DMS53 treated with DMSO at 0.1 percent for 48 hours (cell line): ENCODE data around the gene AARS2.
"Not testable (repeated sequence)": the region's sequence is repeated elsewhere in the genome, so short reads cannot be mapped to it uniquely, and the experiment has no call there.

Source experiments
- DNase-seq: peaks from one replicate; lab custom pipeline; 2025; ENCODE audit not compliant: unreplicated experiment; lab: John Stamatoyannopoulos, UW

Gene AARS2

DNA sequence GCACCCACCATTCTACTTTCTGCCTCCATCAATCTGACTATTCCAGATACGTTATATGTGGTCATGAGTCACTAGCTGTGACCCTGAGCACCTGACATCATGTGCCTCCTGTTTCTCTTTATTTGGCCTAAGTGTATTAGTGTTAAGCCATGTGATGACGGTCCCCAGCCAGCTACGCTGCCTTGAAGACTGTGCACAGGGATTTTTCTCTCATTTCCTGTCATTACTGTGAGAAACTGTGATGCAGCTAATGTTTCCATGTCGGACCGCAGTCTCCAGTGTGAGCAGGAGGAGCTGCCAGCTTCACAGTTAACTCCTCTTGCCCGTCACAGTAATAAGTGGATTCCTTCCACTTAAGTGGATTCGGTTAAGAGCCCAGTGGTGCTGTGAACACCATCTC lies 19.4 kb upstream of the AARS2 start:
- no peak for DNase-seq

DNA sequence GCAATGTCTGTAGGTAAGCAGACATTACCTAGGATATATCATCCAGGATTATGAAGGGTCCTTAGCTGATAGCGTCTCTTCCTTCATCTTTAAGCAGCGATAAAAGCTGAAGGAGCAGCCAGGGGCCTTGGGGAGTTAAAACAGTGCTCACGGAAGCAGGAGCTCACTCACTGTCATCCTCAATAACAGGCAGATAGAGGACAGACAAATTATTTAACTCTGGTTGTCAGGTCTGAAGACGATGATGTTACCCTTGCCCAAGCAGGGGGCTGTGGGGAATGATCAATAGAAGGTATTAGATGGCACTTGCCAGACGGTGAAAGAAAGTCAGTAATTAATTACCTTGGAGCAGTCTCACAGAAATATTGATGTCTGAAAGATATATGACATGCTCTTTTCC lies 16.7 kb upstream of the AARS2 start:
- no peak for DNase-seq

GRCh38 chr6:44328203-44328602 lies 15.1 kb upstream of the AARS2 start:
- DNase-seq = not testable (repeated sequence)

DNA sequence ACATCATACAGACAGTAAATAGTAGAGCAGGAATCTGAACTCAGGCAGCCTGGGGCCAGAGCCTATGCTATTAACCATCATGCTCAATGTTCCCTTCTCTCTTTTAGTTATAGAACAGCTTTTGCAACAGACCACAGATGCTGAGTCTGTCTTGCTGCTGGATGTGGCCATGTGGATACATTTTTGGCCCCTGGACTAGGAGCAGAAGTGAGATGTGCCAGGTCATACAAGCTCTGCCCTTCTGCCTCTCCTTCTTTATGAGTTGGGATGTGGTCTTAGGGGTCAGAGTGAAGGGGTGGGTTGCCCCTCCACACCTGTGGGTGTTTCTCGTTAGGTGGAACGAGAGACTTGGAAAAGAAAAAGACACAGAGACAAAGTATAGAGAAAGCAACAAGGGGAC lies 14.6 kb upstream of the AARS2 start:
- no peak for DNase-seq

GRCh38 chr6:44327096-44327495 lies 13.9 kb upstream of the AARS2 start:
- no peak for DNase-seq

DNA sequence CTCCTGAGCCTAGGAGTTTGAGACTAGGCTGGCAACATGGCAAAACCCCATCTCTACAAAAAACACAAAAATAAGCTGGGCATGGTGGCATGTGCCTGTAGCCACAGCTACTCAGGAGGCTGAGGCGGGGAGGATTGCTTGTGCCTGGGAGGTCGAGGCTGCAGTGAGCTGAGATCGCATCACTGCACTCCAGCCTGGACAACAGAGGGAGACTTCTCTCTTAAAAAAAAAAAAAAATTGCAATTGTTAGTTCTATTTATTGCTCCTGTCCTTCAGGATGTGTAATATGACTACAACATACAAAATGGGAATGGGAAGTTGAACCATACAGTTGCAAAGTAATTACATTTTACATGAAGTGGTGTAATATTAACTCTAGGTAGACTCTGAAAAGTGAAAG lies 8.1 kb upstream of the AARS2 start:
- DNase-seq = no peak

GRCh38 chr6:44317136-44317631 lies 4.0 kb upstream of the AARS2 start:
- DNase-seq = not testable (repeated sequence)

GRCh38 chr6:44316481-44316880 lies 3.3 kb upstream of the AARS2 start:
- no peak for DNase-seq

DNA sequence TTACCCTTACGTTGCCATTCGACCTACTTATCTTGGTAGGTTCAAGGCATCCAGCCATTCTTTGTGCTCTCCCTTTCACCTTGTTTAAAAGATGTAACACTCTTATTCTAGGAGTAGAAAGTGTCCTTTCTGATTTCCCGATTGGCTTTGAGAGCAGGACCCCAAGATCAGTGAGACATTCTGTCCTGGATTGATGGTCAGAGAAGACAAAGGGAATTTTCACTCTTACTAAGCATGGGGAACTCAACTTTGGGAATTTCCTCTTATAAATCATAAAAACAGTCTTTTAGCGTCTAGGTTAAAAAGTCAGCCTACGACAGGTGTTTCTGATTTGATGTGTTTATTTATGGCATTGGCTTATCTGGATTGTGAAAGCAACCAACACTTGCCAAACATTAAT lies 2.8 kb upstream of the AARS2 start:
- no peak for DNase-seq

DNA sequence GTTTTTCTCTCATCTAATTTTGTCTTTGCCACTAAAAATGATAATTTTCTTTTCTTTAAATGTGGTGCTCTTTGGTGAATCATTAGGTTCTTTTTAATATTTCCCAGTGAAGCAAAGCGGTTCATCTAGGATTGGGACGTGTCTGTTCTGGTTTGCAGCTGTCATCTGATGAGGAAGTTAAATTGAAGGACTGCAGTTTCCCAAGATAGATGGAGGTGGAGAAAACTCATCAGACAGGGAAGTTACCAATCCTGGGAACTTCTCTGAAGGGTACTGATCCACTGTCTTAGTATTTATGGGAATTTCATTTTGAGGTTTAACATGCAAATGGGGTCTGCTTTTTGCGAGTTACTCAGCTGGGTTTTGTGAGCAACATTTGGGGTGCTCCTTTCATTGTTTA lies 2.4 kb upstream of the AARS2 start:
- DNase-seq = no peak

GRCh38 chr6:44314657-44315056 lies 1.5 kb upstream of the AARS2 start:
- DNase-seq = not testable (repeated sequence)

- DNase-seq = no peak
These were observed 1.4 kb downstream of the AARS2 start for GRCh38 chr6:44311767-44312166.

DNA sequence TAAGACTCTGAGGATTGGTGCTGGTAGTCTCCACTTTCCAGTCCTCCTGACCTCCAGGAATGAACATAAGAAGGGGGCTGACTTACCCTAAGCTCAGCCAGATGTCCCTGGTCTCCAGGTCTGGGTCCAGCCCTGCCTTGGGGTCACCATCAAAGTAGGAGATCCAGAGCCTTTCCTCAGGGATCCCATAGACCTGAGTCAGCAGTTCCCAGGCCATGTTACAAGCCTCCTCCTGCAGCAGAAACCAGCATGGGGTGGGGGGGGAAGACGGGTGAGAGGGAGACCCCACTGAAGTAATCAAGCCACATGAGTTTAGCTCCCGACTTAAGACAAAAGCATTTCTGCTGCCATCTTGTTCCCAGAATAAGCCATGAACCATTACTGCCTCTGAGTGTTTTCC lies 1.8 kb downstream of the AARS2 start:
- no peak for DNase-seq

DNA sequence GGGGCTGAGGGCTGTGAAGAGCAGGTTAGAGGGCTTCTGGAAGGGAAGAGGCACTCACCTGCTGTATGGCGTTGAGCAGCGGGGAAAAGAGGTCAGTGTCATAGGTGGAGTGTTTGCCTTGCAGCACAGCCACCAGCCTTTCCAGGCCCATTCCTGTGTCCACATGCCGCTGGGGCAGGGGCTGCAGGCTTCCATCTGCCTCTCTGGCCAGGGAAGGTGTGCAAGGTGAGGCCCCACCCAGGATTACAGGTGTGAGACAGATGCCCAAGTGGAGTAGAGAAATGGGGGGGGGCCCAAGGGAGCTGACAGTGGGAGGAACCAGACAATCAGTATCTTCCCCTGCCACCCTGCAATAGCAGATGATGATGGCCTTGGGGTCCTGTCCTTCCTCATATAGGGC lies 2.9 kb downstream of the AARS2 start:
- no peak for DNase-seq

- no peak for DNase-seq
These were observed 3.5 kb downstream of the AARS2 start for GRCh38 chr6:44309631-44310030.

DNA sequence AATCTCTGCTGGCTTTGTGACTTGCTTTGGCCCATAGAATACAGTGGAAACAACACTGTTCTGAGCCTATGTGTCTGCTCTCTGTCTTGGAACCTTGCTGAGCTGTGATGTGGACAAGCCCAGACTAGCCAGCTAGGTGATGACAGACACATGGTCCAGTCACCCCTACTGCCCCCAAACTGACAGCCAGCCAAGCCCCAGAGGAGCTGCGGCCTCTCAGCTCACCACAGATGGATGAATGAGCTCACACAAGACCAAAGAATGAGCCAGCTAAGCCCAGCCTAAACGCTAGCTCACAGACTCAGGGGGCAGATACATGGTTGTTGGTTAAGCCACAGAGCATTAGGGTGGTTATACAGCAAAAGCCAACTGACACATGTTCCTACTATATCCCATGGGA lies 4.1 kb downstream of the AARS2 start:
- no peak for DNase-seq

DNA sequence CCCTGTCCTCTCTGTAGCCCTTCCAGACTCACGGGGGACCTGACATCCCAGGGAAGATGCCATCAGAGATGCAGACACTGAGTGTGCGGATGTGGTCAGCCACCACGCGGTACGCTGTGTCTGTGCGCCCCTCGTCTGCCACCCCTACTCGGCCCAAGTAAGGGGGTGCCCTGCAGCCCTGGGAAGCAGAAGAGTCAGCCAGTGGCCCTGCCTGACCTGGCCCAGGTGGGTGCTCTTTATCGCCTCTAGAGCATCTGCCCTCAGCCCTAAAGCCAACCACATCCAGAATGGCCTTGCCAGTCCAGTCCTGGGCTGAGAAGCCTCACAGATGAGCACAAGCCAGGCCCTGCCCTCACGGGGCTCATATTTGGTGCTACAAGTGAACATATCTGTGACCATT lies 5.9 kb downstream of the AARS2 start:
- no peak for DNase-seq

DNA sequence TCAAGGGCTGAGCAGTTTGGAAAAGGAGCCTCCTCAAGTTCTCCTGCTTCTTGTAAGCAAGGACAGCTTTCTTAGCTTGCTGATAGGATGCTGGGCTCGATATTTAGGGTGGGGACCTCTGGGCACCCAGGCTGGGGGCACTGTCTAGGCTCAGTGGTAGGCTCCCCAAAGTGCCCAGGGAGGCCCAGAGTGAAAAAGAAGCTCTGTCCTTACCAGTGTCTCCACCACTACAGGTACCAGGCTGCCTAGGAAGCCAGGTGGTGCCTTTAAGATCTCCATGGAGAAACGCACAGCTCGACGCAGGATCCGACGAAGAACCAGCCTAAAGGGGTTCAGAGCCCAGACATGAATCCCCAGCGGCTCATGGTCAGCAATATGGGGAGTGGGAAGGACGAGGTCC lies 6.4 kb downstream of the AARS2 start:
- no peak for DNase-seq

DNA sequence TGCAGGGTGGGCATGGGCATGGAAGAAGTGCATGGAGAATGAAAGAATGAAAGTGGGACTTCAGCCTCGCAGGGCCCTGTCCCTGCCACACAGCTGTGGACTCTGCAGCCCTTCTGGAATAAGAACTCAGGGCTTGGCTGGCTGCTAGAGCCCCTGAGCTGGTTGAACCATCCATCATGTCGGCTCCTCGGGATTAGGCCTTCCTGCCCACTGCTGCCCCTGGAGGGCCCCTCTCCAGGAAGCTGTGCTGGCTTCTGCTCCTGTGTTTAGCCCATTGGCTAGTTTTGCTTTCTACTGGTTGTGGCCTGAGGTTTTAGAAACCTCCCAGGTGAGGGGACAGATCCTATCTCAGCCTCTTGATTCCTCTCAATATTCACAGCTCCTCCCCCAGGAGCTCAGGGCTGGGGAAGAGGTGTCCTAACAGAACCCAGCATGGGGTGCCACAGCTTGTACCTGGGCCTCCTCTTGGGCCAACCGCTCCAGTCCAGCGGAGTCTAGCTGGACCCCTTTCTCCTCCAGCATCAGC lies 7.9 kb downstream of the AARS2 start:
- DNase-seq = no peak

- DNase-seq = no peak
These were observed 8.6 kb downstream of the AARS2 start for GRCh38 chr6:44304282-44305199.

- DNase-seq = no peak
These were observed 9.3 kb downstream of the AARS2 start for GRCh38 chr6:44303842-44304241.

GRCh38 chr6:44302856-44303255 lies 10.3 kb downstream of the AARS2 start:
- DNase-seq = no peak
